Heart left ventricle (tissue), 13 donors: ENCODE data around the gene CFAP251.

ENCODE experiments used
- CTCF ChIP-seq, 12 donors: fragments of 200-600 bp; sonication (generic) in 4 of 12; IDR thresholded peaks; one replicate each; pipeline versions ENCODE4 v1.5.0 to v1.8.0; 2018 to 2022; ENCODE audit warnings: antibody characterized with exemption in 12 of 12, mild to moderate bottlenecking in 5 of 12
- POLR2A ChIP-seq, 2 donors: fragments of 450-650 bp; IDR thresholded peaks; one replicate each; pipeline ENCODE4 v1.6.1; 2017; ENCODE audit warnings: antibody characterized with exemption in 2 of 2, mild to moderate bottlenecking in 2 of 2, moderate library complexity in 2 of 2
- donor health status: ischemic (EF 13 %, LVEDD 7.1; RV severe dilation, severe dysfunction).
- donor health status: DM: no; HTN: yes; CAD: no.
- donor health status: DM: no; HTN: no; CAD: no.
- donor health status: ischemic (EF 25% LVEDD 6.9; RV normal size, moderate dysfunction).
- donor health status: ischemic (EF 25% LVEDD 5.7; RV mildly dilated, moderate dysfunction).
- donor health status: ischemic (EF 35%, LVEDD 5.7; RV mildly dilated, moderate dysfunction).
- donor health status: nonischemic (EF 11% LVEDD 7.7; RV severe dilation, severe dysfunction).
- donor health status: DM: yes; HTN: yes; CAD: no.
- donor health status: PGD.
- donor health status: ischemic (EF 29% LVEDD 5.4; RV normal size, mild dysfunction).
- donor health status: nonischemic (EF 23%, LVEDD 6.1; RV moderate dilation, normal function).

GRCh38 chr12:121937654-121938053 is 19.3 kb downstream of the CFAP251 start:
- no peak for TF ChIP-seq CTCF (IDR thresholded peaks at IDR 0.05)
- TF ChIP-seq POLR2A (IDR thresholded peaks at IDR 0.05): no peak
